Gastroesophageal sphincter (tissue), 4 donors: ENCODE data around the gene KRTAP12-1. TPM values are rescaled to one million over a fixed set of nuclear protein-coding genes. Genes with fewer than 3 reads are reported as not detected.

Source experiments
- ATAC-seq: fragments of 150-250 bp; one replicate; pipeline ENCODE4 v1.9.1; 2016; ENCODE audit warnings: mild to moderate bottlenecking, moderate library complexity
- H3K27ac ChIP-seq, 4 donors: fragments of 200-600 bp; sonication (generic) in 3 of 4; 1 replicate in 3 of 4; 2 replicates in 1 of 4; pipeline ENCODE4 v1.5.1; 2016 to 2019
- H3K27me3 ChIP-seq: fragments of 200-600 bp; sonication (generic); one replicate; pipeline ENCODE4 v1.5.1; 2019
- H3K36me3 ChIP-seq, 2 donors: fragments of 200-600 bp; sonication (generic); one replicate each; pipeline ENCODE4 v1.5.1; 2019; ENCODE audit warnings: control low read depth in 1 of 2
- H3K4me1 ChIP-seq, 3 donors: fragments of 200-600 bp; sonication (generic); 1 replicate in 2 of 3; 2 replicates in 1 of 3; pipeline ENCODE4 v1.5.1; 2016 to 2019; ENCODE audit warnings: control low read depth in 2 of 3
- H3K4me3 ChIP-seq, 2 donors: fragments of 200-600 bp; sonication (generic); one replicate each; pipeline ENCODE4 v1.5.1; 2019; ENCODE audit warnings: mild to moderate bottlenecking in 1 of 2, moderate library complexity in 1 of 2
- H3K9me3 ChIP-seq, 3 donors: fragments of 200-600 bp; sonication (generic); one replicate each; pipeline ENCODE4 v1.5.1; 2017 to 2019; ENCODE audit warnings: control low read depth in 2 of 3
- EP300 ChIP-seq: sonication (generic); formaldehyde crosslinking; IDR thresholded peaks from one replicate; pipeline ENCODE4 v1.6.1; 2017; ENCODE audit warnings: antibody characterized with exemption, mild to moderate bottlenecking
- POLR2A ChIP-seq, 2 donors: fragments of 450-650 bp; IDR thresholded peaks; one replicate each; pipeline ENCODE4 v1.6.1; 2017; ENCODE audit warnings: antibody characterized with exemption in 2 of 2, mild to moderate bottlenecking in 2 of 2, moderate library complexity in 1 of 2
- POLR2AphosphoS5 ChIP-seq: sonication (generic); formaldehyde crosslinking; IDR thresholded peaks from one replicate; pipeline ENCODE4 v1.6.1; 2017; ENCODE audit warnings: antibody characterized with exemption
- WGBS, 2 donors: methylation state at CpG; one replicate each; pipeline ENCODE4 v1.1.5; 2018; ENCODE audit warnings: low coverage in 1 of 2; 5-methylcytosine and 5-hydroxymethylcytosine counted together
- total RNA-seq, 4 donors: library from RNA; depleted of rRNA; stranded (reverse); fragments of >200 nt; gene quantifications; one replicate each; pipeline ENCODE4 v1.1.0, GENCODE V29; 2016
- TF ChIP-seq, protein P1 (sequence below), 4 experiments: fragments of 200-600 bp in 2 of 4; fragments of 450-650 bp in 2 of 4; sonication (generic) in 1 of 4; IDR thresholded peaks; one replicate each; pipeline ENCODE4 v1.5.1; 2017 to 2019; ENCODE audit warnings: antibody characterized with exemption in 4 of 4, mild to moderate bottlenecking in 2 of 4, moderate library complexity in 2 of 4

KRTAP12-1 gene
- total RNA-seq, 4 donors from 2014 or later = not detected

DNA sequence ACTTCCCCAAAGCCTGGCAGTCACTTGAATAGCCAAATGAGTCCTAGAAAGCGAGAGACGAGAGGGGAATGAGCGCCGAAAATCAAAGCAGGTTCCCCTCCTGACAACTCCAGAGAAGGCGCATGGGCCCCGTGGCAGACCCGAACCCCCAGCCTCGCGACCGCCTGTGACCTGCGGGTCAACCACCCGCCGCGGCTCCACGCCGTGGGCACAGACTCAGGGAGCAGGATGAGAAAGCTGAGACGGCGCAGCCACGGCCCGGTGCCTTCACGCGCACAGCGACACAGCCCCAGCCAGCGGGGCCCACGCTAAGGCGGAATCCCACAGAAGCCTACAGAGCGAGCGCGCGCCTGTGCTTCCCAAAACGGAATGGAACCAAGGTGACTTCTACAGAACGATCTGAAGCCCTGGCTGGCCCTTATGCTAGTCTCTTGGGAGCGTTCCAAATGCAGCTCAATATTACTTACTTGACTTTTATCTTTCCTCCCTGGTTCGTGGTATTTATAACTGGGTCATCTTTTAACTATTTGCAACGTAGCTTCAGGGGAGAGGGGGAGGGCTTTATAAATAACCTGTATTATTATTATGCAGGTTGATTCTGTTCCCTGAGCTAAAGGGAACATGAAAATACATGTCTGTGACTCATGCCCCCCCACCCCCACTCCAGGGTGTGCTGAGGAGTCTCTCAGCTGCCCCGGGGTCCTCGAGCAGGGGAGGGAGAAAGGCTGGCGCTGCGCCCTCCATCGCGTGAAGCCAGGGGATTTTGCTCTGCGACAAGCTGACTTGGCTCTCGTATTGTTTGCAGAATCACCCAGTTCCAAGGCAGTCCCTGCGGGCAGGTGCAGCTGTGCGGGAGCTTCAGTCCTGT is 27.7 kb upstream of the KRTAP12-1 start:
- WGBS, 2 donors = 0% methylated on average over 2 to 6 of the region's 45 CpGs
- Histone ChIP-seq H3K27me3 (peaks cover 99% of the 10 kb centered on the region), H3K4me3 (no peak overlapping the region), H3K36me3 (no peaks in the 10 kb centered on the region), H3K4me1 (peaks cover 0 to 16% (median 0%) of the 10 kb centered on the region in 3 donors), H3K9me3 (no peaks in the 10 kb centered on the region), H3K27ac (no peak overlapping the region)
- TF ChIP-seq POLR2A (IDR thresholded peaks at IDR 0.05) (no peak), EP300 (no peak), POLR2AphosphoS5 (no peak)
- TF ChIP-seq, protein P1, sequence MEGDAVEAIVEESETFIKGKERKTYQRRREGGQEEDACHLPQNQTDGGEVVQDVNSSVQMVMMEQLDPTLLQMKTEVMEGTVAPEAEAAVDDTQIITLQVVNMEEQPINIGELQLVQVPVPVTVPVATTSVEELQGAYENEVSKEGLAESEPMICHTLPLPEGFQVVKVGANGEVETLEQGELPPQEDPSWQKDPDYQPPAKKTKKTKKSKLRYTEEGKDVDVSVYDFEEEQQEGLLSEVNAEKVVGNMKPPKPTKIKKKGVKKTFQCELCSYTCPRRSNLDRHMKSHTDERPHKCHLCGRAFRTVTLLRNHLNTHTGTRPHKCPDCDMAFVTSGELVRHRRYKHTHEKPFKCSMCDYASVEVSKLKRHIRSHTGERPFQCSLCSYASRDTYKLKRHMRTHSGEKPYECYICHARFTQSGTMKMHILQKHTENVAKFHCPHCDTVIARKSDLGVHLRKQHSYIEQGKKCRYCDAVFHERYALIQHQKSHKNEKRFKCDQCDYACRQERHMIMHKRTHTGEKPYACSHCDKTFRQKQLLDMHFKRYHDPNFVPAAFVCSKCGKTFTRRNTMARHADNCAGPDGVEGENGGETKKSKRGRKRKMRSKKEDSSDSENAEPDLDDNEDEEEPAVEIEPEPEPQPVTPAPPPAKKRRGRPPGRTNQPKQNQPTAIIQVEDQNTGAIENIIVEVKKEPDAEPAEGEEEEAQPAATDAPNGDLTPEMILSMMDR (IDR thresholded peaks at IDR 0.05) = no peak
- no peak for ATAC-seq

DNA sequence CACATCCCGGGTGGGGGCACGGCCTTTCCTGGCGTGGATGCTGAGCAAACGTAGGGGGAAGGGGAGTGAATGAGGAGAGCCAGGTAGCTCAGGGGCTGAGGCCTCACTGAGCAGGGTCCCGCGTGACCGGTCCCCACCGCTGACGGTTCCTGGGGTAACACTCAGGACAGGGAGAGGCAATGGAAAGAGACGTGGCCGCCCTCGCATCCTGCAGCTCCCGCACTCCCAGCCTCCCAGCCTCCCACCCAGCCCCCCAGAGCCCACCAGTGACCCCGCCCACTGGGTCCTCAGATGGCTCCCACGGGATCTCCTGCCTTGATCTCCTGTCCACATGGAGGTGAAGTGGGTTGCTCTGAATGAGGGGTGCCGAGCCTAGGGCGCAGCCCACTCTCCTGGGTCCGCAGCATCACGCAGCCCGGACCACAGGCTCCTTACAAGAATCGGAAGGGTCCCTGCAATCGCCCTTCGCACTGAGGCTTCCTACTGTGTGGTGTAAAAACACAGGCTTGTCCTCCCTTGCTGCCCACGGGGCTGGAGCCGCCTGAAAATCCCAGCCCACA is 27.0 kb upstream of the KRTAP12-1 start:
- TF ChIP-seq, protein P1 (IDR thresholded peaks at IDR 0.05) = no peak
- TF ChIP-seq EP300 = no peak
- TF ChIP-seq POLR2A (IDR thresholded peaks at IDR 0.05) = no peak
- TF ChIP-seq POLR2AphosphoS5 = no peak
- H3K36me3 ChIP-seq = no peaks in the 10 kb centered on the region
- no CpG with 5 or more reads among the region's 25 CpGs for WGBS, 2 donors
- peaks cover 99% of the 10 kb centered on the region for H3K27me3 ChIP-seq
- no peak overlapping the region for H3K27ac ChIP-seq
- no peaks in the 10 kb centered on the region for H3K9me3 ChIP-seq
- peaks cover 0 to 16% (median 0%) of the 10 kb centered on the region in 3 donors for H3K4me1 ChIP-seq
- ATAC-seq = no peak
- no peak overlapping the region for H3K4me3 ChIP-seq

DNA sequence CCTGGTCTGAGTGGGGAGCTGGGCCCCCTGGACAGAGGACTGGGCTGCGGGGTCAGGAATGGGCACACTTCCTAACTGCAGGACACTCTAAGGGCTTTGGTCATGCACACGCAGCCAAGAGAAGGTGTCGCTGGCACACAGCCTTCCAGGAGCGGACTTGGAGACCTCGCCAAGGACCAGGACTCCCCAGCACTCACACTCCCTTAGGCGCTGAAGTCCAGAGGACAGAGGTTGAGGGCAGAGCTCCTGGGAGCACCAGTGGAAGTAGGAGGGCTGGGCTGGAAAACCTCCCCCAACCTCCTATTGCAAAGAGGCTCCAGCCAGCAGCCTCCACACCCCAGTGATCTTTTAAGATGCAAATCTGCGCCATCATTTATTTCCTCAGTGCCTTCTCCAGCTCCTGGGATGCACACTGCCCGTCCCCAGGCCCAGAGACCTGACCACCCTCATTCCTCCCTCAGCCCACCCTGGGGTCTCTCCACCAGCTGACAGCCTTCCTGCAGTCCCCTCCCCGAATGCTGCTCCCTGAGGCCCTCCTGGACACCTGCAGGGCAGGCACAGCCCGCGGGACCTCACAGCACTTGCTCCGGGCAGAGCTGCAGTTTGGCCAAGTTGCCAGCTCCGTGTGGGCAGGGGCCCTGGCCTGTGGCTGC is 26.4 kb upstream of the KRTAP12-1 start:
- Histone ChIP-seq H3K4me3 (no peak overlapping the region), H3K36me3 (no peaks in the 10 kb centered on the region), H3K9me3 (no peaks in the 10 kb centered on the region), H3K27me3 (peaks cover 99% of the 10 kb centered on the region), H3K4me1 (peaks cover 0 to 16% (median 0%) of the 10 kb centered on the region in 3 donors), H3K27ac (no peak overlapping the region)
- TF ChIP-seq EP300 (no peak), POLR2AphosphoS5 (no peak), POLR2A (IDR thresholded peaks at IDR 0.05) (no peak)
- TF ChIP-seq, protein P1 (IDR thresholded peaks at IDR 0.05) = no peak
- no peak for ATAC-seq
- WGBS, 2 donors = 0% methylated on average over 2 of the region's 13 CpGs; no CpG with 5 or more reads in 1 of the 2 donors

DNA sequence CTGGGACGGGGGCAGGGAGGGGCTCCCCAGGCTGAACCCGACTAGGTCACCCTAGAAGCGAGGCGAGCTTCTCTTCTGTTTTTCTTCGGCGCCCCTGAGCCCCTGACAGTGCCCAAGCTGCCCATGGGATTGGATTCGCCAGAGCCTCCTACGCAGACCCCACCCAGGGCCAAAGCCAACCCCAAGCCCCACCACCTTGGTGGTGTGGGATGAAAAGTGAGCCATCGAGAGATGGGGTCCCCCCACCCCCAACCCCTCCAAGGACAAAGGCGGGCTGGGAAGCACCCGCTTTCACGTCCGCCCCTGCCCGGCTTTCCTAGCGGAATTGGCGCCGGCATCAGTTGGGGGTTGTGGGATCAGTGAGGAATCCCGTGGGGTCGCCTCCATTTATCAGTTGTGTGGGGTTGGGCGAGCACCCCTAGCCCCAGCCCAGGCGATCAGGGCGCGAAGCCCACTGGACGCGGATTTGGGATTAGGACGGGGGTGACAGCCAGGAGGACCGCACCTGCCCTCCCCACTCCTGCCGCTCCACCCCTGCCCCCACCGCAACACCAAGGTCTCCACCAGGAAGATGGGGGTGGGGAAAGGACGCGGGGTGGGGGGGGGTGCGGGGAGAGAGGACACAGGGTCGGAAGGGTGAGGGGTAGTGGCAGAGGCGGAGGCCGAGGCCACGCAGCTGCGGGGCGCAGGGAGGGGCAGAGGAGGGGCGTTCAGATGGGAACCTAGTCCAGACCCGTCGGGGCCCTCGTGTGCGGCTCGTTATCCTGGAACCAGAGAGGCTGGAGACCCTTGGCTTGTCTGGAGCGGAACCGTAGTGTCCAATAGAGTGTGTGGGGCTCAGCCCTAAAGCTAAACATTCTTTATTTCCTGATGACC is 25.0 kb upstream of the KRTAP12-1 start:
- H3K4me1 ChIP-seq = peaks cover 0 to 16% (median 0%) of the 10 kb centered on the region in 3 donors
- peaks cover 99% of the 10 kb centered on the region for H3K27me3 ChIP-seq
- TF ChIP-seq EP300 (no peak), POLR2AphosphoS5 (no peak), POLR2A (IDR thresholded peaks at IDR 0.05) (no peak)
- TF ChIP-seq, protein P1 (IDR thresholded peaks at IDR 0.05) = no peak
- H3K9me3 ChIP-seq = no peaks in the 10 kb centered on the region
- H3K27ac ChIP-seq = no peak overlapping the region
- no peak overlapping the region for H3K4me3 ChIP-seq
- ATAC-seq = no peak
- 5% methylated on average over 14 of the region's 46 CpGs; no CpG with 5 or more reads in 1 of the 2 donors for WGBS, 2 donors
- no peaks in the 10 kb centered on the region for H3K36me3 ChIP-seq
